Stomach (tissue), 9 donors: Measurements from ENCODE around the gene RAB20. TPM values are rescaled to one million over a fixed set of nuclear protein-coding genes. Genes with fewer than 3 reads are reported as not detected.

ENCODE experiments used
- DNase-seq, 2 donors: peaks; one replicate each; pipeline versions ENCODE4 v3.0.0 to v3.0.0-alpha.2; 2013 to 2019
- H3K27ac ChIP-seq, 5 donors: fragments of 200-600 bp in 4 of 5; sonication (generic) in 4 of 5; one replicate each; pipeline ENCODE4 v1.5.1; 2013 to 2019; ENCODE audit warnings: mild to moderate bottlenecking in 1 of 5, moderate library complexity in 1 of 5
- H3K27me3 ChIP-seq, 3 donors: fragments of 200-600 bp; sonication (generic); one replicate each; pipeline ENCODE4 v1.5.1; 2017 to 2019; ENCODE audit warnings: mixed run types in 1 of 3
- H3K36me3 ChIP-seq, 4 donors: fragments of 200-600 bp; sonication (generic); 1 replicate in 3 of 4; 2 replicates in 1 of 4; pipeline ENCODE4 v1.5.1; 2016 to 2019
- H3K4me1 ChIP-seq, 4 donors: fragments of 200-600 bp; sonication (generic); one replicate each; pipeline ENCODE4 v1.5.1; 2016 to 2019
- H3K4me3 ChIP-seq, 4 donors: fragments of 200-600 bp; sonication (generic) in 3 of 4; one replicate each; pipeline ENCODE4 v1.5.1; 2016 to 2019; ENCODE audit warnings: mild to moderate bottlenecking in 1 of 4
- H3K9me3 ChIP-seq, 4 donors: fragments of 200-600 bp; sonication (generic); one replicate each; pipeline ENCODE4 v1.5.1; 2016 to 2019
- EP300 ChIP-seq: sonication (generic); formaldehyde crosslinking; IDR thresholded peaks from one replicate; pipeline ENCODE4 v1.6.1; 2017; ENCODE audit warnings: antibody characterized with exemption
- POLR2A ChIP-seq, 4 donors: fragments of 450-650 bp; IDR thresholded peaks; one replicate each; pipeline ENCODE4 v1.6.1; 2016; ENCODE audit warnings: antibody characterized with exemption in 4 of 4, control low read depth in 2 of 4, mild to moderate bottlenecking in 1 of 4, moderate library complexity in 1 of 4
- POLR2AphosphoS5 ChIP-seq, 3 donors: sonication (generic); formaldehyde crosslinking; IDR thresholded peaks; one replicate each; pipeline ENCODE4 v1.6.1; 2016; ENCODE audit warnings: antibody characterized with exemption in 3 of 3
- WGBS, 5 donors: extraction: QIAGEN DNeasy Blood & Tissue Kit in 3 of 5; methylation state at CpG; one replicate each; pipeline versions ENCODE4 v1.1.5 to v1.1.7; 2013 to 2018; 5-methylcytosine and 5-hydroxymethylcytosine counted together
- intact Hi-C: fragments of 100-400 bp; cut with DNase I; formaldehyde crosslinking; loops from one replicate; pipeline ENCODE4 v1.15.1; 2023; ENCODE audit warnings: low total_unique reads
- polyA plus RNA-seq, 3 donors: library from polyadenylated mRNA; stranded (reverse); fragments of 200-250 nt; gene quantifications; one replicate each; pipeline ENCODE4 v1.2.3, GENCODE V29; 2013
- total RNA-seq, 5 donors: library from RNA; depleted of rRNA; stranded (reverse); fragments of >200 nt; gene quantifications; one replicate each; pipeline versions ENCODE4 v1.1.0 to v1.2.3, GENCODE V29; 2014 to 2016
- TF ChIP-seq, protein P1 (sequence below), 7 experiments: fragments of 450-650 bp in 4 of 7; fragments of 200-600 bp in 3 of 7; sonication (generic) in 3 of 7; IDR thresholded peaks; one replicate each; pipeline ENCODE4 v1.5.1; 2016 to 2019; ENCODE audit warnings: antibody characterized with exemption in 7 of 7, control low read depth in 2 of 7, mild to moderate bottlenecking in 1 of 7
- donor health status: healthy with polysubstance abuse.
- donor health status: Bipolar disorder and iron deficiency.
- donor health status: healthy.

The RAB20 gene
- total and polyA plus RNA-seq, 8 donors: 11.7 to 44.6 (median 29.5) TPM

GRCh38 chr13:110546926-110547325 is 14.6 kb downstream of the RAB20 start:
- Histone ChIP-seq H3K27me3 (no peaks in the 10 kb centered on the region), H3K4me1 (peaks cover 48 to 85% (median 58%) of the 10 kb centered on the region in 4 donors), H3K9me3 (no peaks in the 10 kb centered on the region), H3K36me3 (no peaks in the 10 kb centered on the region), H3K4me3 (no peak overlapping the region), H3K27ac (peak overlapping the region; percentile 56 to 80 (median 68))
- TF ChIP-seq, protein P1, sequence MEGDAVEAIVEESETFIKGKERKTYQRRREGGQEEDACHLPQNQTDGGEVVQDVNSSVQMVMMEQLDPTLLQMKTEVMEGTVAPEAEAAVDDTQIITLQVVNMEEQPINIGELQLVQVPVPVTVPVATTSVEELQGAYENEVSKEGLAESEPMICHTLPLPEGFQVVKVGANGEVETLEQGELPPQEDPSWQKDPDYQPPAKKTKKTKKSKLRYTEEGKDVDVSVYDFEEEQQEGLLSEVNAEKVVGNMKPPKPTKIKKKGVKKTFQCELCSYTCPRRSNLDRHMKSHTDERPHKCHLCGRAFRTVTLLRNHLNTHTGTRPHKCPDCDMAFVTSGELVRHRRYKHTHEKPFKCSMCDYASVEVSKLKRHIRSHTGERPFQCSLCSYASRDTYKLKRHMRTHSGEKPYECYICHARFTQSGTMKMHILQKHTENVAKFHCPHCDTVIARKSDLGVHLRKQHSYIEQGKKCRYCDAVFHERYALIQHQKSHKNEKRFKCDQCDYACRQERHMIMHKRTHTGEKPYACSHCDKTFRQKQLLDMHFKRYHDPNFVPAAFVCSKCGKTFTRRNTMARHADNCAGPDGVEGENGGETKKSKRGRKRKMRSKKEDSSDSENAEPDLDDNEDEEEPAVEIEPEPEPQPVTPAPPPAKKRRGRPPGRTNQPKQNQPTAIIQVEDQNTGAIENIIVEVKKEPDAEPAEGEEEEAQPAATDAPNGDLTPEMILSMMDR (IDR thresholded peaks at IDR 0.05): no peak
- TF ChIP-seq EP300 (no peak), POLR2AphosphoS5 (IDR thresholded peaks at IDR 0.05) (peak in 2 of 3 donors; percentile 58 to 91)
- peak; percentile 73 to 95 for DNase-seq
- WGBS, 5 donors: 48 to 61% (median 54%) methylated on average over 13 to 14 of the region's 14 CpGs
- intact Hi-C loops: no loop called here

DNA sequence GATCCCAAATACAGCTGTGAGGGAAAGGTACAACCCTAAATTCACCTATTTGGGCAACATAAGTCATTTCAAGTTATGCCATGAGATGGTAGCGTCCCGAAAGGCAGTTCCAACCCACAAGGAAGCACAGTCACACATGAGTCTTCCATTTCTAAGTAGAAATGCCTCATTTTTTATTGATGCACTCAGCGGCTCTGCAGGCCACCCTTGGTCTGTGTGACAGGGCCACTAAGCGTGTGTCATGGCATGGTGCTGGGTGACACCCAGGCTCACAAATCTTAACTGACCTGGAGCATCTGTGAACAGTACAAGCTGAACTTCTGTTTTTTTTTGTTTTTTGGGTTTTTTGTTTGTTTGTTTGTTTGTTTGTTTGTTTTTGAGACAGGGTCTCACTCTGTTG is 15.1 kb downstream of the RAB20 start:
- no peak for TF ChIP-seq EP300
- TF ChIP-seq POLR2AphosphoS5 (IDR thresholded peaks at IDR 0.05): no peak
- TF ChIP-seq, protein P1 (IDR thresholded peaks at IDR 0.05): no peak
- TF ChIP-seq POLR2A (IDR thresholded peaks at IDR 0.05): no peak
- Histone ChIP-seq H3K4me3 (no peak overlapping the region), H3K27ac (peak overlapping the region; percentile 56 to 80 (median 68)), H3K36me3 (no peaks in the 10 kb centered on the region), H3K27me3 (no peaks in the 10 kb centered on the region), H3K4me1 (peaks cover 47 to 85% (median 60%) of the 10 kb centered on the region in 4 donors), H3K9me3 (no peaks in the 10 kb centered on the region)
- intact Hi-C loops: no loop called here
- DNase-seq: no peak
- WGBS, 5 donors: 82 to 96% (median 91%) methylated on average over 4 of the region's 4 CpGs

DNA sequence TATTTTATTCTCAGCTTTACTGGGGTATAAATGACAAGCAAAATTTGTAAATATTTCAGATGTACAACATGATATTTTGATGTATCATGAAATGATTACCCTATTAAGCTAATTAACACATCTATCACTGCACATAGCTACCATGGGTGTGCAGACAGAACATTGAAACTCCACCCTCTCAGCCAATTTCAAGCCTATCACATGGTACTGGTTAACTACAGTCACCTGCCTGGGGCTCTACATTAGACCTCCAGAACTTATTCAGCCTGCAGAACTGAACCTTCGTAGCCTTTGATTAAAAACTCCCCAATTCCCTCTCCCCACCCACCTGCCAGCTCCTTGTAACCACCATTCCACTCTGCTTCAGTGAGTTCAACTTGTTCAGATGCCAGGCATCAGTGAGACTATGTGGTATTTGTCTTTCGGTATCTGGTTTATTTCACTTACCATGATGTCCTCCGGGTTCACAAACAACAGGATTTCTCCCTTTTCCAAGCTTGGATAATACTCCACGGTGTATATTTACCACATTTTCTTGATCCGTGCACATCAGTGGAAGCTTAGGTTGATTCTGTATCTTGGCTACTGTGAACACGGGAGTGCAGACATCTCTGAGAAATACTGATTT is 19.2 kb downstream of the RAB20 start:
- Histone ChIP-seq H3K27ac (peak overlapping the region in 4 of 5 donors; percentile 68 to 83 (median 76)), H3K4me1 (peaks cover 43 to 86% (median 63%) of the 10 kb centered on the region in 4 donors), H3K4me3 (no peak overlapping the region), H3K9me3 (no peaks in the 10 kb centered on the region), H3K36me3 (no peaks in the 10 kb centered on the region), H3K27me3 (no peaks in the 10 kb centered on the region)
- no peak for DNase-seq
- intact Hi-C loops: no loop called here
- TF ChIP-seq EP300 (no peak), POLR2AphosphoS5 (IDR thresholded peaks at IDR 0.05) (no peak), POLR2A (IDR thresholded peaks at IDR 0.05) (no peak)
- TF ChIP-seq, protein P1 (IDR thresholded peaks at IDR 0.05): no peak
- WGBS, 5 donors: 44 to 67% (median 52%) methylated on average over 6 of the region's 6 CpGs

DNA sequence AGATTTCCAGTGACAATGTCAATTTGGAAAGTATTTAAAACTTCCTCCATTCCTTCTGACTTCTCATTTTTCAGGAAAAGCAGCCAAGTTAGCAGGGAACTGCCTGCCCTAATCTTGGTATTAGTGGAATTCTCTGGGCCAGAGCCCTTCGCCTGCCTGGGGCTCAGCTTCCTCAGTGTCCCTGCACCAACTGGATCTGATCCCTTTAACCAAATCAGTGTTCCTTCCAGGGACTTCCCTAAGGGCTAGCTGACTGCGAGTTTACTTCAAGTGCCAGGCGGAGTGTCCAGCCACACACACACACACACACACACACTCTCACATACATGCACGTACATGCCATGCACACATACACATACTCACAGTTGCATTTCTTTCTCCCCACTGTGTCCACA is 20.0 kb downstream of the RAB20 start:
- no peak for TF ChIP-seq POLR2A (IDR thresholded peaks at IDR 0.05)
- H3K4me1 ChIP-seq: peaks cover 38 to 83% (median 60%) of the 10 kb centered on the region in 4 donors
- H3K27me3 ChIP-seq: no peaks in the 10 kb centered on the region
- no peak overlapping the region for H3K4me3 ChIP-seq
- no peaks in the 10 kb centered on the region for H3K9me3 ChIP-seq
- H3K36me3 ChIP-seq: no peaks in the 10 kb centered on the region
- peak overlapping the region; percentile 68 to 83 (median 74) for H3K27ac ChIP-seq
- intact Hi-C loops: no loop called here
- WGBS, 5 donors: 16 to 36% (median 31%) methylated on average over 4 of the region's 4 CpGs
- peak in 1 of 2 donors; percentile 51 for DNase-seq

GRCh38 chr13:110540871-110541525 is 20.5 kb downstream of the RAB20 start:
- DNase-seq: no peak
- intact Hi-C loops: no loop called here
- peak overlapping the region; percentile 68 to 83 (median 74) for H3K27ac ChIP-seq
- no peaks in the 10 kb centered on the region for H3K9me3 ChIP-seq
- H3K4me1 ChIP-seq: peaks cover 38 to 83% (median 57%) of the 10 kb centered on the region in 4 donors
- H3K36me3 ChIP-seq: no peaks in the 10 kb centered on the region
- H3K4me3 ChIP-seq: no peak overlapping the region
- 43 to 65% (median 48%) methylated on average over 13 to 15 of the region's 15 CpGs for WGBS, 5 donors
- TF ChIP-seq POLR2AphosphoS5 (IDR thresholded peaks at IDR 0.05) (peak in 2 of 3 donors; percentile 75 to 81), POLR2A (IDR thresholded peaks at IDR 0.05) (no peak), EP300 (no peak)
- TF ChIP-seq, protein P1 (IDR thresholded peaks at IDR 0.05): no peak
- H3K27me3 ChIP-seq: no peaks in the 10 kb centered on the region
